Neural cell (in vitro differentiated cells): ENCODE measurements around the gene FOXD2. TPM values are rescaled to one million over a fixed set of nuclear protein-coding genes. Genes with fewer than 3 reads are reported as not detected.

Source experiments
- H2AFZ ChIP-seq: fragments of 200-600, 300-800 bp; sonication (generic), shearing (Covaris generic); 2 replicates; pipeline ENCODE4 v1.6.0; 2014; ENCODE audit warnings: low read depth, mild to moderate bottlenecking, antibody characterized with exemption, low read length, moderate library complexity
- H3F3A ChIP-seq: fragments of 200-600 bp; shearing (Covaris generic); 2 replicates; pipeline ENCODE4 v1.6.1; 2016; ENCODE audit warnings: mild to moderate bottlenecking, moderate library complexity, mixed read lengths, antibody characterized with exemption, low read length; ENCODE audit not compliant: insufficient read depth, poor library complexity, severe bottlenecking
- H3K27ac ChIP-seq: fragments of 200-600, 300-800 bp; sonication (generic), shearing (Covaris generic); 2 replicates; pipeline ENCODE4 v1.5.1; 2014; ENCODE audit warnings: mild to moderate bottlenecking, low read length, moderate library complexity
- H3K27me3 ChIP-seq: fragments of 300-800, 200-600 bp; sonication (generic), shearing (Covaris generic); 2 replicates; pipeline ENCODE4 v1.6.0; 2014; ENCODE audit warnings: mild to moderate bottlenecking, low read depth, low read length, moderate library complexity; ENCODE audit not compliant: insufficient read depth
- H3K36me3 ChIP-seq: fragments of 300-800, 200-600 bp; sonication (generic), shearing (Covaris generic); 2 replicates; pipeline ENCODE4 v1.5.1; 2014; ENCODE audit warnings: mild to moderate bottlenecking, antibody characterized with exemption, low read length, moderate library complexity; ENCODE audit not compliant: insufficient read depth
- H3K4me2 ChIP-seq: fragments of 300-800, 200-600 bp; sonication (generic), shearing (Covaris generic); 2 replicates; pipeline ENCODE4 v1.6.0; 2014; ENCODE audit warnings: mild to moderate bottlenecking, low read length
- H3K4me3 ChIP-seq: fragments of 300-800, 200-600 bp; sonication (generic), shearing (Covaris generic); 2 replicates; pipeline ENCODE4 v1.5.1; 2014; ENCODE audit warnings: mild to moderate bottlenecking, low read length, moderate library complexity
- H3K79me2 ChIP-seq: fragments of 200-600 bp; shearing (Covaris generic); replicated peaks from 2 replicates; pipeline ENCODE4 v1.6.0; 2014; ENCODE audit warnings: mild to moderate bottlenecking, low read length, moderate library complexity; ENCODE audit not compliant: insufficient read depth
- H3K9ac ChIP-seq: fragments of 300-800, 200-600 bp; sonication (generic), shearing (Covaris generic); 2 replicates; pipeline ENCODE4 v1.6.1; 2016; ENCODE audit warnings: mild to moderate bottlenecking, low read length, mixed read lengths
- H3K9me2 ChIP-seq: fragments of 200-600 bp; shearing (Covaris generic); 2 replicates; pipeline ENCODE4 v1.6.1; 2016; ENCODE audit warnings: mild to moderate bottlenecking, low read length, mixed read lengths; ENCODE audit not compliant: insufficient read depth
- H3K9me3 ChIP-seq: fragments of 200-600, 300-800 bp; sonication (generic), shearing (Covaris generic); 2 replicates; pipeline ENCODE4 v1.6.1; 2016; ENCODE audit warnings: mild to moderate bottlenecking, mixed run types, low read length, moderate library complexity, mixed read lengths
- H4K20me1 ChIP-seq: fragments of 200-600 bp; shearing (Covaris generic); 2 replicates; pipeline ENCODE4 v1.6.1; 2016; ENCODE audit warnings: mild to moderate bottlenecking, mixed run types; ENCODE audit not compliant: insufficient read depth
- EP300 ChIP-seq: fragments of 450-650 bp; conservative IDR thresholded peaks from 2 replicates; pipeline ENCODE4 v1.6.1; 2014; ENCODE audit warnings: antibody characterized with exemption, mild to moderate bottlenecking, moderate library complexity; ENCODE audit not compliant: poor library complexity, severe bottlenecking
- EZH2 ChIP-seq: fragments of 200-600, 300-800 bp; shearing (Covaris generic), sonication (generic); IDR thresholded peaks from 2 replicates; pipeline ENCODE4 v1.6.1; 2014; ENCODE audit warnings: antibody characterized with exemption, low read length, borderline replicate concordance, mild to moderate bottlenecking; ENCODE audit not compliant: insufficient read depth, poor library complexity, severe bottlenecking
- MXI1 ChIP-seq: fragments of 450-650 bp; conservative IDR thresholded peaks from 2 replicates; pipeline ENCODE4 v1.6.1; 2014; ENCODE audit warnings: antibody characterized with exemption, mild to moderate bottlenecking; ENCODE audit not compliant: poor library complexity, severe bottlenecking
- POLR2AphosphoS5 ChIP-seq: IDR thresholded peaks from 2 replicates; pipeline ENCODE4 v1.6.1; 2012
- RAD21 ChIP-seq: fragments of 450-650 bp; conservative IDR thresholded peaks from 2 replicates; pipeline ENCODE4 v1.6.1; 2014; ENCODE audit warnings: antibody characterized with exemption, mild to moderate bottlenecking, moderate library complexity
- TAF1 ChIP-seq: IDR thresholded peaks from 2 replicates; pipeline ENCODE4 v1.6.1; 2012; ENCODE audit warnings: low read depth
- polyA plus RNA-seq: library from polyadenylated mRNA; depleted of rRNA; stranded (reverse); fragments of >200 nt; gene quantifications from 2 replicates; pipeline ENCODE4 v1.2.3, GENCODE V29; 2014
- TF ChIP-seq, protein P1 (sequence below): IDR thresholded peaks from 2 replicates; pipeline ENCODE4 v1.6.1; 2012; ENCODE audit warnings: borderline replicate concordance
- TF ChIP-seq, protein P2 (sequence below): fragments of 450-650 bp; IDR thresholded peaks from 2 replicates; pipeline ENCODE4 v1.5.1; 2014; ENCODE audit warnings: antibody characterized with exemption, mild to moderate bottlenecking, moderate library complexity; ENCODE audit not compliant: poor library complexity, severe bottlenecking

The FOXD2 gene
- polyA plus RNA-seq, 1 donor from 2014 or later = not detected

DNA sequence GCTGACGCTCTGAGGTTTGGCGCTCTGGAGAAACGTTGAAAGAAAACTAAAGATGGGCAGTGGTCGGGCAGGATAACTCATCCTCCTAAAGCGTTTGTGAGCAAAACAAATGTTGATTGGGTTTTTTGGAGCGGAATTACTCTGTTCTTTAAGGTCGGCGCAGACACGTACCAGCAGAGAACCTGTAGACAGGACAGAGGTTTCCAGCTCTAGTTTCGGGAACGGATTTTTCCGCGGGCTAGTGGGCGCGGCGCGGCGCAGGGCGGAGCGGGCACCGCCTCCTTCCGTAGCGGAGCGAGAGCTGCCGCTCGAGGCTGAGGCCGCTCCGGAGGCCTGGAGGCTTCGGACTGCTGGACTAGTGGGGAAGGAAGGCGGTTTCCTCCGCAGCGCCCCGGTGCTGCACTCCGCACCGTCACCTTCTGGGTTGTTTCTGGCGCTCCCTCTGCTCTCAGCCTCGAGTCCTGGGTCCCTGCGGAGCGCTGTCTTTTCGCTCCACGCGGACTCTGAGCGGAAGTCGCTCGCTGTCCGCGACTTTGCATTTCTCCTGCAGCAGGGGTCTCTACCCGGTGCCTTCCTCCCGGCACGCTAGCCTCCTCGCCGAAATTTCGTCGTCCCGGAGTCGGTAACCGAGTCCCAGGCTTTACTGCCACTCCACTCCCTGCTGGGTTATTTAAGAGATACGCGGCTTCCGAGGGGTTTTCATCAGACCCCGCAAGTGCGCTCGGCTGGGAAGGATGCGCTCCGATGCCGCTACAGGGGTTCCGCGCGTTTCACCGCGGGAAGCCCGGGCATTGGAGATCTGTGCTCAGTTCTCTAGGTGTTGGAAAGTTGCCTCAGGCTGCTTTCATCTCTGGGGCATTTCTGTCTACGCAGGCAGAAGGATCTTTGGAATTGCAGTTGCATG lies 7.0 kb downstream of the FOXD2 start:
- Histone ChIP-seq H3K27ac (no peak overlapping the region), H3K4me2 (no peak overlapping the region), H3K27me3 (peaks cover 100% of the 10 kb centered on the region), H3F3A (no peaks in the 10 kb centered on the region), H3K9me2 (no peaks in the 10 kb centered on the region), H4K20me1 (no peaks in the 10 kb centered on the region), H3K36me3 (no peaks in the 10 kb centered on the region), H3K79me2 (no peaks in the 10 kb centered on the region), H2AFZ (no peak overlapping the region), H3K9ac (no peak overlapping the region), H3K4me3 (peak overlapping the region; percentile 25), H3K9me3 (no peaks in the 10 kb centered on the region)
- TF ChIP-seq, protein P1, sequence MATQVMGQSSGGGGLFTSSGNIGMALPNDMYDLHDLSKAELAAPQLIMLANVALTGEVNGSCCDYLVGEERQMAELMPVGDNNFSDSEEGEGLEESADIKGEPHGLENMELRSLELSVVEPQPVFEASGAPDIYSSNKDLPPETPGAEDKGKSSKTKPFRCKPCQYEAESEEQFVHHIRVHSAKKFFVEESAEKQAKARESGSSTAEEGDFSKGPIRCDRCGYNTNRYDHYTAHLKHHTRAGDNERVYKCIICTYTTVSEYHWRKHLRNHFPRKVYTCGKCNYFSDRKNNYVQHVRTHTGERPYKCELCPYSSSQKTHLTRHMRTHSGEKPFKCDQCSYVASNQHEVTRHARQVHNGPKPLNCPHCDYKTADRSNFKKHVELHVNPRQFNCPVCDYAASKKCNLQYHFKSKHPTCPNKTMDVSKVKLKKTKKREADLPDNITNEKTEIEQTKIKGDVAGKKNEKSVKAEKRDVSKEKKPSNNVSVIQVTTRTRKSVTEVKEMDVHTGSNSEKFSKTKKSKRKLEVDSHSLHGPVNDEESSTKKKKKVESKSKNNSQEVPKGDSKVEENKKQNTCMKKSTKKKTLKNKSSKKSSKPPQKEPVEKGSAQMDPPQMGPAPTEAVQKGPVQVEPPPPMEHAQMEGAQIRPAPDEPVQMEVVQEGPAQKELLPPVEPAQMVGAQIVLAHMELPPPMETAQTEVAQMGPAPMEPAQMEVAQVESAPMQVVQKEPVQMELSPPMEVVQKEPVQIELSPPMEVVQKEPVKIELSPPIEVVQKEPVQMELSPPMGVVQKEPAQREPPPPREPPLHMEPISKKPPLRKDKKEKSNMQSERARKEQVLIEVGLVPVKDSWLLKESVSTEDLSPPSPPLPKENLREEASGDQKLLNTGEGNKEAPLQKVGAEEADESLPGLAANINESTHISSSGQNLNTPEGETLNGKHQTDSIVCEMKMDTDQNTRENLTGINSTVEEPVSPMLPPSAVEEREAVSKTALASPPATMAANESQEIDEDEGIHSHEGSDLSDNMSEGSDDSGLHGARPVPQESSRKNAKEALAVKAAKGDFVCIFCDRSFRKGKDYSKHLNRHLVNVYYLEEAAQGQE = no peak
- TF ChIP-seq TAF1 (no peak), POLR2AphosphoS5 (peak; percentile 11), EP300 (no peak), MXI1 (no peak), EZH2 (peak; percentile 99), RAD21 (no peak)
- TF ChIP-seq, protein P2, sequence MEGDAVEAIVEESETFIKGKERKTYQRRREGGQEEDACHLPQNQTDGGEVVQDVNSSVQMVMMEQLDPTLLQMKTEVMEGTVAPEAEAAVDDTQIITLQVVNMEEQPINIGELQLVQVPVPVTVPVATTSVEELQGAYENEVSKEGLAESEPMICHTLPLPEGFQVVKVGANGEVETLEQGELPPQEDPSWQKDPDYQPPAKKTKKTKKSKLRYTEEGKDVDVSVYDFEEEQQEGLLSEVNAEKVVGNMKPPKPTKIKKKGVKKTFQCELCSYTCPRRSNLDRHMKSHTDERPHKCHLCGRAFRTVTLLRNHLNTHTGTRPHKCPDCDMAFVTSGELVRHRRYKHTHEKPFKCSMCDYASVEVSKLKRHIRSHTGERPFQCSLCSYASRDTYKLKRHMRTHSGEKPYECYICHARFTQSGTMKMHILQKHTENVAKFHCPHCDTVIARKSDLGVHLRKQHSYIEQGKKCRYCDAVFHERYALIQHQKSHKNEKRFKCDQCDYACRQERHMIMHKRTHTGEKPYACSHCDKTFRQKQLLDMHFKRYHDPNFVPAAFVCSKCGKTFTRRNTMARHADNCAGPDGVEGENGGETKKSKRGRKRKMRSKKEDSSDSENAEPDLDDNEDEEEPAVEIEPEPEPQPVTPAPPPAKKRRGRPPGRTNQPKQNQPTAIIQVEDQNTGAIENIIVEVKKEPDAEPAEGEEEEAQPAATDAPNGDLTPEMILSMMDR = no peak

DNA sequence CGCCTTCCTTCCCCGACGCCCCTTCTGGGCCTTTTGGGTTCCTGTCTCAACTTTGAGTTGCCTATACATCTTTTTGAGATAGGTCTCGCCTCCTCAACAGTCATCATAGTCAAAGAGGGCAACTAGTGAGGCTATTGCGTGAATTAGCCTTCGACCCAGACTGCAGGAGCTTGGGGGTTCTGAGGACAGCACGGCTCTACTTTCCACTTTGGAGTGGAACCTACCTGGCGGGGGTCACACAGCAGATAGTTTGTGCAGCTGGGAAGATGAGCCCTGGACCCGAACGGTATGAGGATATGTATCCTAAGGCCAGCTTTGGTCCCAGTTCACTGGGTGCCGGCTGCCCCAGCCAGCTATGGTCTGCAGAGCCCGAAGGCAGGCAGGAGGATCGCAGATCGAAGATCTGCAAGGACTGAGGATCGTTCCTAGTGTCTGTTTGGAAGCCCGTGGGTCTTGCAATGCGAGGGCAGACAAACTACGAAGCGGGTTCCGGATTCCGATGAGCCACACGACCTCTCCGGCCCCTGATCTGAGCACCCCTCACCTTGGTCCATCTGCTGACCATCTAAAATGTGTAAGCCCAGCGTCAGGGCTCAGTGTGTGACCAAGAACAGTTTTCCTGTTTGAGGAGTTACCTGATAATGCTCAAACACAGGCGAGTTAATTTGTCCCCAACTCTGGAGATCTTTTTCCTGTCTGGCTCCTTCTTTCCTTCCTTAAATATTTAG lies 8.1 kb downstream of the FOXD2 start:
- Histone ChIP-seq H3K9ac (no peak overlapping the region), H3K9me2 (no peaks in the 10 kb centered on the region), H3K4me3 (no peak overlapping the region), H4K20me1 (no peaks in the 10 kb centered on the region), H3K27me3 (peaks cover 100% of the 10 kb centered on the region), H3K9me3 (no peaks in the 10 kb centered on the region), H3K4me2 (no peak overlapping the region), H2AFZ (no peak overlapping the region), H3K36me3 (no peaks in the 10 kb centered on the region), H3K79me2 (no peaks in the 10 kb centered on the region), H3K27ac (no peak overlapping the region), H3F3A (no peaks in the 10 kb centered on the region)
- no peak for TF ChIP-seq RAD21
- TF ChIP-seq MXI1 = no peak
- peak; percentile 47 for TF ChIP-seq EZH2
